GM12801 (cell line): ENCODE data around the gene PSENEN.

Experiments
- CTCF ChIP-seq: IDR thresholded peaks from one replicate; pipeline ENCODE4 v1.5.1; 2011; ENCODE audit warnings: control low read depth; ENCODE audit not compliant: insufficient read length; ENCODE audit errors: extremely low read depth

PSENEN gene

DNA sequence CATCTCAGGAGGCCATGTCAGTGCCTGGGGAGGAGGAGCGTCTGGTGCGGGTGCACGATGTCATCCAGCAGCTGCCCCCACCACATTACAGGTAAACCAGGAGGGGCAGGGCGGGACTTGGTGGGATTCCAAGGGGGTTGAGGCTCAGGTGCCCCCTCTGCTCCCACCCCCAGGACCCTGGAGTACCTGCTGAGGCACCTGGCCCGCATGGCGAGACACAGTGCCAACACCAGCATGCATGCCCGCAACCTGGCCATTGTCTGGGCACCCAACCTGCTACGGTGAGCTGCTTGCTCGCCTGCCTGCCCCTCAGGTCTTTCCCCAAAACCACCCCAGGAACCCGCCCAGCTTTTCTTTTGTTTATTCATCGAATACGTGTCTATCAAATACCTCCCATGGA lies 37.1 kb downstream of the PSENEN start:
- TF ChIP-seq CTCF, result no peak

DNA sequence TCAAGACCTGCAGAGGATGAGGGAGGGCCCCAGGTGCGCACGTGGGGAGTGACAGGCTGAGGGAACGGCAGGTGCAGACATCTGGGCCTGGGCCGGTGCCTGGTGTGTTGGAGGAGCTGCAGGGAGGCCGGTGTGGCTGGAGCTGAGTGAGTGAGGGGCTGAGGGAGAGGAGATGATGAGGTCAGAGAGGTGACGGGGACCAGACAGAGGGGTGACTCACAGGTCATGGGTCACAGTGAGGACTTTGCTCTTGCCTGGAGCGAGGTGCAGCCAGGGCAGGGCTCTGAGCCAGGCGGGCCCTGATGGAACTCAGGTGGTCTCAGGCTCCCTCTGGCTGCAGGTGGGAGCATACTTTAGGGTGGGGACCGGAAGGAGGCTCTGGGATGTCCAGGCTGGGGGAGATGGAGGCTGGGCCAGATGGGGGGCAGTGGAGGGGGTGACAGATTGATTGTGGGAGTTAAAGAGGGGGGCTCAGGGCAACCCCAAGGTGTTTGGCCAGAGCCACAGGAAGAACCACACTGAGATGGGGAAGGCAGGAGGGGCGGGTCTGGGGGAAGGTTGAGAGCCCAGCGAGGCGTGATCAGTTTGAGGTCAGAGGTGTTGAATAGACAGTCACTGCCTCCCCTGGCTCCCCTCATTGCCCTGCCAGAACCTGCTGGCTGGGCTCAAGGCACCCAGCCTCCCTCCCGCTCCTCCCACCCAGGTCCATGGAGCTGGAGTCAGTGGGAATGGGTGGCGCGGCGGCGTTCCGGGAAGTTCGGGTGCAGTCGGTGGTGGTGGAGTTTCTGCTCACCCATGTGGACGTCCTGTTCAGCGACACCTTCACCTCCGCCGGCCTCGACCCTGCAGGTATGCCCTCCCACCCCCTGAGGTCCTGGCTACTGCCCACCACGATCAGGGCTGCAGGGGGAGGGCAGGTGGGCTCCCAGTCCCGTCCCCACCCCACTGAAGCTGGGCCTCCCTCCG lies 38.3 kb downstream of the PSENEN start:
- no peak for TF ChIP-seq CTCF

GRCh38 chr19:35784503-35785338 lies 39.3 kb downstream of the PSENEN start:
- no peak for TF ChIP-seq CTCF

GRCh38 chr19:35785339-35785627 lies 39.8 kb downstream of the PSENEN start:
- no peak for TF ChIP-seq CTCF

- TF ChIP-seq CTCF, result no peak
Measured at GRCh38 chr19:35786299-35787160, 41.1 kb downstream of the PSENEN start.

DNA sequence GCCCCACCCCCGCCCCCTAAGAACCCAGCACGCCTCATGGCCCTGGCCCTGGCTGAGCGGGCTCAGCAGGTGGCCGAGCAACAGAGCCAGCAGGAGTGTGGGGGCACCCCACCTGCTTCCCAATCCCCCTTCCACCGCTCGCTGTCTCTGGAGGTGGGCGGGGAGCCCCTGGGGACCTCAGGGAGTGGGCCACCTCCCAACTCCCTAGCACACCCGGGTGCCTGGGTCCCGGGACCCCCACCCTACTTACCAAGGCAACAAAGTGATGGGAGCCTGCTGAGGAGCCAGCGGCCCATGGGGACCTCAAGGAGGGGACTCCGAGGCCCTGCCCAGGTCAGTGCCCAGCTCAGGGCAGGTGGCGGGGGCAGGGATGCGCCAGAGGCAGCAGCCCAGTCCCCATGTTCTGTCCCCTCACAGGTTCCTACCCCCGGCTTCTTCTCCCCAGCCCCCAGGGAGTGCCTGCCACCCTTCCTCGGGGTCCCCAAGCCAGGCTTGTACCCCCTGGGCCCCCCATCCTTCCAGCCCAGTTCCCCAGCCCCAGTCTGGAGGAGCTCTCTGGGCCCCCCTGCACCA lies 41.9 kb downstream of the PSENEN start:
- no peak for TF ChIP-seq CTCF
